Keratinocyte (primary cell): ENCODE results near the gene KRTAP5-2.

Experiments used
- CTCF ChIP-seq, 3 experiments: IDR thresholded peaks in 1 of 3; conservative IDR thresholded peaks in 1 of 3; optimal IDR thresholded peaks in 1 of 3; 2 replicates in 2 of 3; 3 replicates in 1 of 3; pipeline versions ENCODE3 to v1.5.1; 2011; ENCODE audit warnings: low read length in 3 of 3, mild to moderate bottlenecking in 3 of 3, moderate library complexity in 2 of 3, control low read depth in 1 of 3, inconsistent platforms in 1 of 3; ENCODE audit not compliant: insufficient read depth in 2 of 3; ENCODE audit errors: extremely low read depth in 1 of 3
- EZH2 ChIP-seq: IDR thresholded peaks from one replicate; pipeline ENCODE4 v1.6.1; 2012; ENCODE audit warnings: inconsistent platforms, mild to moderate bottlenecking, low read length, moderate library complexity

- TF ChIP-seq CTCF (optimal IDR thresholded peaks at IDR 0.05 in 1 of 3, IDR thresholded peaks at IDR 0.05 in 1 of 3, conservative IDR thresholded peaks at IDR 0.05 in 1 of 3; ENCODE audit: extremely low read depth in 1 of 3, insufficient read depth in 2 of 3, low read length in 3 of 3) (no peak), EZH2 (no peak)
Measured at GRCh38 chr11:1625541-1625940, 27.4 kb upstream of the KRTAP5-2 start.
